HepG2 (cell line): ENCODE measurements around the gene SLC34A3. TPM values are rescaled to one million over a fixed set of nuclear protein-coding genes. Genes with fewer than 3 reads are reported as not detected.

Source experiments
- ASH2L ChIP-seq: fragments of 300-600, 200-600 bp; sonication (generic); IDR thresholded peaks from 2 replicates; pipeline ENCODE4 v1.7.0; 2017; ENCODE audit warnings: low read depth, mild to moderate bottlenecking, moderate library complexity, mixed read lengths, low read length; ENCODE audit not compliant: insufficient read length
- ATRX ChIP-seq: sonication (generic); formaldehyde crosslinking; IDR thresholded peaks from 2 replicates; pipeline ENCODE4 v1.4.0; 2020; ENCODE audit warnings: missing genetic modification reagents, borderline replicate concordance
- GTF3A ChIP-seq: sonication (generic); formaldehyde crosslinking; conservative IDR thresholded peaks from 2 replicates; pipeline ENCODE4 v1.4.0; 2020; ENCODE audit warnings: mild to moderate bottlenecking, missing genetic modification reagents
- NONO ChIP-seq, 2 experiments: fragments of 450-650 bp in 1 of 2; sonication (generic) in 1 of 2; formaldehyde crosslinking in 1 of 2; IDR thresholded peaks in 1 of 2; conservative IDR thresholded peaks in 1 of 2; 2 replicates each; pipeline versions ENCODE4 v1.6.1 to v1.8.0; 2017 to 2022; ENCODE audit warnings: mild to moderate bottlenecking in 1 of 2, missing genetic modification reagents in 1 of 2, moderate library complexity in 1 of 2
- PAF1 ChIP-seq: IDR thresholded peaks from 2 replicates; pipeline ENCODE4 v1.6.1; 2016; ENCODE audit warnings: missing genetic modification reagents, missing compliant biosample characterization
- SRSF1 ChIP-seq: fragments of 200-400 bp; formaldehyde crosslinking; optimal IDR thresholded peaks from 2 replicates; pipeline ENCODE3; 2017; ENCODE audit warnings: mild to moderate bottlenecking, low read depth, low read length, moderate library complexity
- TAF1 ChIP-seq: sonication (generic); formaldehyde crosslinking; IDR thresholded peaks from 2 replicates; pipeline ENCODE4 v1.4.0; 2020; ENCODE audit warnings: missing genetic modification reagents
- TAF15 ChIP-seq: fragments of 200-400 bp; formaldehyde crosslinking; IDR thresholded peaks from one replicate; pipeline ENCODE4 v1.6.1; 2018; ENCODE audit warnings: mild to moderate bottlenecking, low read depth, low read length; ENCODE audit not compliant: poor library complexity, severe bottlenecking
- THAP11 ChIP-seq: IDR thresholded peaks from 2 replicates; pipeline ENCODE4 v1.6.1; 2016; ENCODE audit warnings: missing biosample characterization, missing genetic modification reagents
- ZBTB20 ChIP-seq: sonication (generic); formaldehyde crosslinking; IDR thresholded peaks from 2 replicates; pipeline ENCODE4 v1.8.1; 2023; ENCODE audit warnings: missing genetic modification reagents, low read depth, mild to moderate bottlenecking, borderline replicate concordance
- ZNF235 ChIP-seq: sonication (generic); formaldehyde crosslinking; IDR thresholded peaks from 2 replicates; pipeline ENCODE4 v1.8.1; 2023; ENCODE audit warnings: mild to moderate bottlenecking, missing genetic modification reagents, borderline replicate concordance
- ZNF350 ChIP-seq: sonication (generic); formaldehyde crosslinking; IDR thresholded peaks from 2 replicates; pipeline ENCODE4 v1.4.0; 2020; ENCODE audit warnings: mild to moderate bottlenecking, low read depth, missing genetic modification reagents, borderline replicate concordance
- ZNF746 ChIP-seq: sonication (generic); formaldehyde crosslinking; IDR thresholded peaks from 2 replicates; pipeline ENCODE4 v1.8.0; 2022; ENCODE audit warnings: mild to moderate bottlenecking, missing genetic modification reagents
- polyA plus RNA-seq, 8 experiments: library from polyadenylated mRNA; depleted of rRNA in 3 of 8; stranded (reverse) in 7 of 8; unstranded in 1 of 8; fragments of >200 nt; fragmentation: Illumina TruSeq in 4 of 8; extraction: Trizol in 4 of 8; gene quantifications; 2 replicates each; pipeline versions ENCODE4 v1.2.1 to v1.2.3, GENCODE V29; 2011 to 2016; ENCODE audit warnings: low read depth in 4 of 8, missing spikeins in 1 of 8, mixed read lengths in 1 of 8; ENCODE audit not compliant: insufficient read depth in 1 of 8
- total RNA-seq, 5 experiments: library from RNA; depleted of rRNA; stranded (reverse); fragments of >200 nt; fragmentation: Illumina TruSeq; extraction: Trizol; gene quantifications; 2 replicates each; pipeline ENCODE4 v1.2.3, GENCODE V29; 2016; ENCODE audit warnings: low read depth in 1 of 5
- TF ChIP-seq, protein P1 (sequence below): sonication (generic); formaldehyde crosslinking; IDR thresholded peaks from 2 replicates; pipeline ENCODE4 v1.9.0; 2021; ENCODE audit warnings: missing genetic modification reagents, borderline replicate concordance
- TF ChIP-seq, protein P2 (sequence below): sonication (generic); formaldehyde crosslinking; IDR thresholded peaks from 2 replicates; pipeline ENCODE4 v1.4.0; 2020; ENCODE audit warnings: missing genetic modification reagents, borderline replicate concordance
- TF ChIP-seq, protein P3 (sequence below), 2 experiments: sonication (generic) in 1 of 2; formaldehyde crosslinking in 1 of 2; IDR thresholded peaks; 2 replicates each; pipeline versions ENCODE4 v1.4.0 to v1.6.1; 2016 to 2020; ENCODE audit warnings: borderline replicate concordance in 1 of 2, low read depth in 1 of 2, mild to moderate bottlenecking in 1 of 2, missing genetic modification reagents in 1 of 2
- TF ChIP-seq, protein P4 (sequence below), 2 experiments: fragments of 450-650 bp in 1 of 2; sonication (generic) in 1 of 2; formaldehyde crosslinking; IDR thresholded peaks; 2 replicates each; pipeline versions ENCODE4 v1.5.0 to v1.8.0; 2020 to 2022; ENCODE audit warnings: mild to moderate bottlenecking in 1 of 2, missing genetic modification reagents in 1 of 2

SLC34A3 gene
- total and polyA plus RNA-seq, 2 of the 13 experiments (the other 11 are each of a cell fraction or from before 2014, with no cell fraction given) = 0.07 to 1.0 TPM

DNA sequence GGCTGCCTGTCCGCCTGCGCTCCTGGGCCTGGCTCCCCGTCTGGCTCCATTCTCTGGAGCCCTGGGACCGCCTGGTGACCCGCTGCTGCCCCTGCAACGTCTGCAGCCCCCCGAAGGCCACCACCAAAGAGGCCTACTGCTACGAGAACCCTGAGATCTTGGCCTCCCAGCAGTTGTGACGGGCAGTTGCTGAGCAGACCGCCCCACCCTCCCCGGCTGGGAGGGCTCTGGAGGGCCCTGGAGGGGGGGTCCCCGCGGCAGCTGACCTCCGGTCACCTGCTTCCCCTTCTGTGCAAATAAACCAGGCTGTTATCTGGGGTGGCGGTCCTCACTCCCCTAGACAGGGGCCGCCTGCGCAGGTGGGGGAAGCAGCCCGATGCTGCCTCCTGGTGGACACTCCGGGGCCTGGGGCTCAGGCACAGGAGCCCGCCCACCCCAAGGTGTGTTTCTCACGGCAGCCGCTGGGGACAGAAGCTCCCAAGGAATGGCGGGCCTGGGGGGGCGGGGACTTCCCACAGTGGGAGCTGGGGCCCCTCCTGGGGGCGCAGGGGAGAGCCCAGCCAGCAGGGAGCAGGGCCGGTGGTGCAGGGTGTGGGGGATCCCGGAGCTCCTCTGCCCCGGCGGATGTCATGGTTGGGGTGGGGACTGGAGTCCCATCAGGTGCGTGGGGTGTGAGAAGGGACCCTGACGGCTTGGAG, 5.7 kb downstream of the SLC34A3 start (continued):
- TF ChIP-seq, protein P1, sequence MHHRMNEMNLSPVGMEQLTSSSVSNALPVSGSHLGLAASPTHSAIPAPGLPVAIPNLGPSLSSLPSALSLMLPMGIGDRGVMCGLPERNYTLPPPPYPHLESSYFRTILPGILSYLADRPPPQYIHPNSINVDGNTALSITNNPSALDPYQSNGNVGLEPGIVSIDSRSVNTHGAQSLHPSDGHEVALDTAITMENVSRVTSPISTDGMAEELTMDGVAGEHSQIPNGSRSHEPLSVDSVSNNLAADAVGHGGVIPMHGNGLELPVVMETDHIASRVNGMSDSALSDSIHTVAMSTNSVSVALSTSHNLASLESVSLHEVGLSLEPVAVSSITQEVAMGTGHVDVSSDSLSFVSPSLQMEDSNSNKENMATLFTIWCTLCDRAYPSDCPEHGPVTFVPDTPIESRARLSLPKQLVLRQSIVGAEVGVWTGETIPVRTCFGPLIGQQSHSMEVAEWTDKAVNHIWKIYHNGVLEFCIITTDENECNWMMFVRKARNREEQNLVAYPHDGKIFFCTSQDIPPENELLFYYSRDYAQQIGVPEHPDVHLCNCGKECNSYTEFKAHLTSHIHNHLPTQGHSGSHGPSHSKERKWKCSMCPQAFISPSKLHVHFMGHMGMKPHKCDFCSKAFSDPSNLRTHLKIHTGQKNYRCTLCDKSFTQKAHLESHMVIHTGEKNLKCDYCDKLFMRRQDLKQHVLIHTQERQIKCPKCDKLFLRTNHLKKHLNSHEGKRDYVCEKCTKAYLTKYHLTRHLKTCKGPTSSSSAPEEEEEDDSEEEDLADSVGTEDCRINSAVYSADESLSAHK (CRISPR knock-in tag) = no peak
- TF ChIP-seq THAP11 (CRISPR knock-in tag) = peak; percentile 72
- TF ChIP-seq, protein P2, sequence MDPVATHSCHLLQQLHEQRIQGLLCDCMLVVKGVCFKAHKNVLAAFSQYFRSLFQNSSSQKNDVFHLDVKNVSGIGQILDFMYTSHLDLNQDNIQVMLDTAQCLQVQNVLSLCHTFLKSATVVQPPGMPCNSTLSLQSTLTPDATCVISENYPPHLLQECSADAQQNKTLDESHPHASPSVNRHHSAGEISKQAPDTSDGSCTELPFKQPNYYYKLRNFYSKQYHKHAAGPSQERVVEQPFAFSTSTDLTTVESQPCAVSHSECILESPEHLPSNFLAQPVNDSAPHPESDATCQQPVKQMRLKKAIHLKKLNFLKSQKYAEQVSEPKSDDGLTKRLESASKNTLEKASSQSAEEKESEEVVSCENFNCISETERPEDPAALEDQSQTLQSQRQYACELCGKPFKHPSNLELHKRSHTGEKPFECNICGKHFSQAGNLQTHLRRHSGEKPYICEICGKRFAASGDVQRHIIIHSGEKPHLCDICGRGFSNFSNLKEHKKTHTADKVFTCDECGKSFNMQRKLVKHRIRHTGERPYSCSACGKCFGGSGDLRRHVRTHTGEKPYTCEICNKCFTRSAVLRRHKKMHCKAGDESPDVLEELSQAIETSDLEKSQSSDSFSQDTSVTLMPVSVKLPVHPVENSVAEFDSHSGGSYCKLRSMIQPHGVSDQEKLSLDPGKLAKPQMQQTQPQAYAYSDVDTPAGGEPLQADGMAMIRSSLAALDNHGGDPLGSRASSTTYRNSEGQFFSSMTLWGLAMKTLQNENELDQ (CRISPR knock-in tag) = no peak
- TF ChIP-seq, protein P3, sequence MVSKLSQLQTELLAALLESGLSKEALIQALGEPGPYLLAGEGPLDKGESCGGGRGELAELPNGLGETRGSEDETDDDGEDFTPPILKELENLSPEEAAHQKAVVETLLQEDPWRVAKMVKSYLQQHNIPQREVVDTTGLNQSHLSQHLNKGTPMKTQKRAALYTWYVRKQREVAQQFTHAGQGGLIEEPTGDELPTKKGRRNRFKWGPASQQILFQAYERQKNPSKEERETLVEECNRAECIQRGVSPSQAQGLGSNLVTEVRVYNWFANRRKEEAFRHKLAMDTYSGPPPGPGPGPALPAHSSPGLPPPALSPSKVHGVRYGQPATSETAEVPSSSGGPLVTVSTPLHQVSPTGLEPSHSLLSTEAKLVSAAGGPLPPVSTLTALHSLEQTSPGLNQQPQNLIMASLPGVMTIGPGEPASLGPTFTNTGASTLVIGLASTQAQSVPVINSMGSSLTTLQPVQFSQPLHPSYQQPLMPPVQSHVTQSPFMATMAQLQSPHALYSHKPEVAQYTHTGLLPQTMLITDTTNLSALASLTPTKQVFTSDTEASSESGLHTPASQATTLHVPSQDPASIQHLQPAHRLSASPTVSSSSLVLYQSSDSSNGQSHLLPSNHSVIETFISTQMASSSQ (IDR thresholded peaks at IDR 0.05; ENCODE audit: low read depth) = no peak
- TF ChIP-seq, protein P3 (CRISPR knock-in tag; IDR thresholded peaks at IDR 0.05; ENCODE audit: borderline replicate concordance) = no peak
- no peak for TF ChIP-seq PAF1 (CRISPR knock-in tag)
- TF ChIP-seq GTF3A (CRISPR knock-in tag) = peak; percentile 44; the same call in 1 of the 2 replicates
- TF ChIP-seq TAF15 = no peak
- TF ChIP-seq ASH2L = peak; percentile 48
- TF ChIP-seq SRSF1 = peak; percentile 97
- peak; percentile 75; the same call in 1 of the 2 replicates for TF ChIP-seq ZBTB20
- 0 out of 2 replicates have a peak, but pooled peaks have one; percentile 33 for TF ChIP-seq TAF1 (CRISPR knock-in tag)
- TF ChIP-seq NONO (IDR thresholded peaks at IDR 0.05) = no peak
- TF ChIP-seq NONO (CRISPR knock-in tag; conservative IDR thresholded peaks at IDR 0.05) = peak; percentile 98
- 0 out of 2 replicates have a peak, but pooled peaks have one; percentile 8 for TF ChIP-seq ZNF235 (CRISPR knock-in tag)
- TF ChIP-seq, protein P4, sequence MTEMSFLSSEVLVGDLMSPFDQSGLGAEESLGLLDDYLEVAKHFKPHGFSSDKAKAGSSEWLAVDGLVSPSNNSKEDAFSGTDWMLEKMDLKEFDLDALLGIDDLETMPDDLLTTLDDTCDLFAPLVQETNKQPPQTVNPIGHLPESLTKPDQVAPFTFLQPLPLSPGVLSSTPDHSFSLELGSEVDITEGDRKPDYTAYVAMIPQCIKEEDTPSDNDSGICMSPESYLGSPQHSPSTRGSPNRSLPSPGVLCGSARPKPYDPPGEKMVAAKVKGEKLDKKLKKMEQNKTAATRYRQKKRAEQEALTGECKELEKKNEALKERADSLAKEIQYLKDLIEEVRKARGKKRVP (CRISPR knock-in tag; IDR thresholded peaks at IDR 0.05) = peak in 1 of 2 experiments; percentile 59; a peak in 2 of 4 replicates
- peak; percentile 57; the same call in 1 of the 2 replicates for TF ChIP-seq ZNF350 (CRISPR knock-in tag)
- peak; percentile 98 for TF ChIP-seq ZNF746 (CRISPR knock-in tag)
- TF ChIP-seq ATRX (CRISPR knock-in tag) = no peak
